ENCODE measurements around the gene TSPAN14.

The TSPAN14 gene

DNA sequence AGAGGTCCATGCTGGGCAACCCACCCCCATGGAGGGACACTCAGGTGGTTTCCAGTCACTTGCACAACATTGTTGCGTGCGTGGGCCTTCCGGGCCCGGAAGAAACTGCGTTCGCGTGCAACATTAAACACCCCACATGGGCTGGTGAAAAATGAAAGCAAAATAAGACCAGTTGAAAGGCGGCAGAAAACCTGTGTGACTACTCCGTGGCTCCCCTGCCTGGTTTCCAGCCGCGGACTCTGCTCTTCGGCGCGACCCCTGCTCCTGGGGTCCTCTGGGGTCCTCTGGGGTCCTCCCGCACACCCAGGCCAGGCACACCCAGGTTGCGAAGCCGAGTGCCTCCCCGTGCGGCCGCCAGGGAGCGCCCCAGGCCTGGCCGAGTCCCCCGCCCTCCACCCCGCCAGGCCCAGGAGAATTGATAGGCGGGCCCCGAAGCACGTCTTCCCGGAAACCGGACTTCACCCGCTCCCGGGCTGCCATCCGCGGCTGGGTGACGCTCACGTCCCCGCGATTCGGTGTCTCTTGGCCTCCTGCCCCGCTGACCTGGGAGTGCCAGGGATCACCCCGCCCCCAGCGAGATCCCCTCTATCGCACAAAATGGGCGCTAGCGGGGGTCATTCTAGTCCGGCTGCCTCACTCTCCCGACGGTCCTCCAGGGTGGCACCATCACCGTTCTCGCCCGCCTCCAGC, 81.7 kb downstream of the TSPAN14 start:
- no peaks in the 10 kb centered on the region for H3K9me3 ChIP-seq (ENCODE audit: low read depth, low read length)
- TF ChIP-seq EZH2 (IDR thresholded peaks at IDR 0.05) (no peak), POLR2AphosphoS5 (IDR thresholded peaks at IDR 0.05; ENCODE audit: borderline replicate concordance, low read depth, low read length) (no peak), FOXP2 (optimal IDR thresholded peaks at IDR 0.05; ENCODE audit: control extremely low read depth, extremely low read length, insufficient read depth) (no peak)
- H3K27ac ChIP-seq, result no peak overlapping the region
- no peak for DNase-seq (ENCODE audit: low read depth, low spot score)
- H3K36me3 ChIP-seq (ENCODE audit: insufficient read depth, low read length), result no peaks in the 10 kb centered on the region
- no peak overlapping the region for H3K4me3 ChIP-seq
- H3K9ac ChIP-seq (ENCODE audit: insufficient read length), result no peak overlapping the region

DNA sequence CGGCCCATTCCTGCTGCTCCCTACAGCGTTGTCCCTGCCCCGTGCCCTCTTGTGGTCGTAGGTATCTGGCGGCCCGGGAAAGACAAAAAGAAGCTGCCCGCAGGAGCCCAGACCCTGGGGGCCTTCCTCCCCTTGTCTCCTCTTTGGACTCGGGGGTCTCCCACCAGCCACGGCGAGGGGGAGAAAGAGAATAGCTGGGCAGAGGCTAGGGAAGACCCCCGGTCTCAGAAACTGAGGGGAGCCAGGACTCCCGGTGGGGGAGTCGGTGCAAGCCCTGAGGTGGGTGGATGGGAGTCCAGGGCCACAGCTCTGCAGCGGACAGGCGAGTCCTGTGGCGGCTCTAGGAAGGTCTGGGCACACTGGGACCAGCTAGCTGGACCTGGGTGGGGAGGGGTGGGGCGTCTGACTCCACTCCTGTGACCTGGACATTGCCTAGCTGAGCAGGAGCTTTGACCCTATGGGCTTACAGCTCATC, 82.3 kb downstream of the TSPAN14 start:
- DNase-seq (ENCODE audit: low read depth, low spot score), result no peak
- Histone ChIP-seq H3K4me3 (no peak overlapping the region), H3K36me3 (ENCODE audit: insufficient read depth, low read length) (no peaks in the 10 kb centered on the region), H3K9me3 (ENCODE audit: low read depth, low read length) (no peaks in the 10 kb centered on the region), H3K27ac (no peak overlapping the region), H3K9ac (ENCODE audit: insufficient read length) (no peak overlapping the region)
- TF ChIP-seq FOXP2 (optimal IDR thresholded peaks at IDR 0.05; ENCODE audit: control extremely low read depth, extremely low read length, insufficient read depth), result no peak
- TF ChIP-seq EZH2 (IDR thresholded peaks at IDR 0.05), result no peak
- TF ChIP-seq POLR2AphosphoS5 (IDR thresholded peaks at IDR 0.05; ENCODE audit: borderline replicate concordance, low read depth, low read length), result no peak

DNA sequence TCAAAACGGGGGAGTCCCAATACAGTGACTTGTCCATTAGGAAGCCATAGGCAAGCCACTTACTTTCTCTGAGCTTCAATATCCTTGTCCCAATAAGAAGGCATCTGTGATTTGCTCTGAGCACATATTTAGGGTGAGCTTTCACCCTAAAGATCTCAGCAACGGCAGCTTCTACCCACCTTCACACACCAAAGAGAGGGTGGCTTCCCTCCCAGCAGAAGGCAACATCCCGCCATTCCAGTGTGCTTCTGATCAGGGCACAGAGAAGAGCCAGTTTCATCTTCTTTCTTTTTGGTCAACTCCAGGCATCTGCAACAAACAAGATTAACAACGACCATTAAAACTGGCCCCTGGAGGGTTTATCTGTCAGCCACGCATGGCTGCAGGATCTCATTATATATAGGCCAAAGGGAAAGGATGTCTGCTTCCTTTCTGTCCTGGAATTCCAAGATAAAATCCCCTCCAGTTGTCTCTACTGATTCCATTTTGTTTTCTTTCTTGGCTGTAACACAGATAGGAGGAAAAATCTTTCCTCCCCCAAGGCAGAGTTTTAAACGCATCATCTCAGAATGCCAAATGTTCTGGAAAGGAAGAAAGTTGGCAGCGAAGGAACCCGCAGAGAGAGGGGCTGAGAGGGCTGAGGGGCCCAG, 83.1 kb downstream of the TSPAN14 start:
- no peak for DNase-seq (ENCODE audit: low read depth, low spot score)

DNA sequence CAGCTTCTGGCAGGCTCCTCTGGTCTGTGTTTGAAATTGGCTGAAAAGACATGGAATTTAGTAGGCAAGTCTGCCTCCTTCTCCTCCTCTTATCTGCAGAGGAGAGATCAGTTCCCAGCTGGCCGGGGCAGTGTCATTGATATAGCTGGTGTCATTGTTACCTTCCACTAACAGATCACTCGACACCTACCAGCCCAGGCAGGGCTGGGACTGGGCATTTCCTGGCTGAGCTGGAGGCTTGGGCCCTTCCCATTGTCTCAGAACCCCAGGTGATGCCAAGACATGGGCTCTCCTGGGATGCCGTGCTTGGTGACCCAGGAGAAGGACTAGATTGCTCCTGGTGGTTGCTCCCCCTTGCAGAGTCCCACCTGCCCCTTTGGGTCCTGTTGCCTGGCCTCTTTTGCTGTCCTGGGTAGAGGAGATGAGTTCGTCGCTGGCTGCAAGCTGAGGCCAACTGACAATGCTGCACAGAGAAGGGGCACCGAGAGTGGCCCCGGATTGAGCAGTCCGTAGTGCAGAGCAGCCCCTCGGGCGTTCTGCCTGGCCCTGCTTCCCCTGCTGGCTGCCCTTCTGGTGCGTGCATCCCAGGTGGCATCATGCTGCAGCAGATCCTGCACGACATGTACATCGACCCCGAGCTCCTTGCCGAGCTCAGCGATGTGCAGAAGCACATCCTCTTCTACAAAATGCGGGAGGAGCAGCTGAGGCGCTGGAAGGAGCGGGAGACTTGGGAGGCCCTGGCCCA, 83.8 kb downstream of the TSPAN14 start, which contains the start of gene SH2D4B:
TSS of gene SH2D4B (plus strand) at position 167 of the 745 bp plus-strand sequence. CDS start at position 597, 430 bp downstream.
- no peak for DNase-seq (ENCODE audit: low read depth, low spot score)
- Histone ChIP-seq H3K27ac (no peak within 1 kb of the TSS), H3K4me3 (no peak within 1 kb of the TSS), H3K36me3 (ENCODE audit: insufficient read depth, low read length) (no peaks in the 10 kb centered on the region), H3K9me3 (ENCODE audit: low read depth, low read length) (no peaks in the 10 kb centered on the region), H3K9ac (ENCODE audit: insufficient read length) (no peak within 1 kb of the TSS)
- TF ChIP-seq EZH2 (IDR thresholded peaks at IDR 0.05) (no peak), POLR2AphosphoS5 (IDR thresholded peaks at IDR 0.05; ENCODE audit: borderline replicate concordance, low read depth, low read length) (no peak), FOXP2 (optimal IDR thresholded peaks at IDR 0.05; ENCODE audit: control extremely low read depth, extremely low read length, insufficient read depth) (no peak)

More for the DNA sequence above, 83.1 kb downstream of the TSPAN14 start:
- Histone ChIP-seq H3K9ac (ENCODE audit: insufficient read length) (no peak overlapping the region), H3K4me3 (no peak overlapping the region), H3K36me3 (ENCODE audit: insufficient read depth, low read length) (no peaks in the 10 kb centered on the region), H3K27ac (no peak overlapping the region), H3K9me3 (ENCODE audit: low read depth, low read length) (no peaks in the 10 kb centered on the region)
- no peak for TF ChIP-seq POLR2AphosphoS5 (IDR thresholded peaks at IDR 0.05; ENCODE audit: borderline replicate concordance, low read depth, low read length)

DNA sequence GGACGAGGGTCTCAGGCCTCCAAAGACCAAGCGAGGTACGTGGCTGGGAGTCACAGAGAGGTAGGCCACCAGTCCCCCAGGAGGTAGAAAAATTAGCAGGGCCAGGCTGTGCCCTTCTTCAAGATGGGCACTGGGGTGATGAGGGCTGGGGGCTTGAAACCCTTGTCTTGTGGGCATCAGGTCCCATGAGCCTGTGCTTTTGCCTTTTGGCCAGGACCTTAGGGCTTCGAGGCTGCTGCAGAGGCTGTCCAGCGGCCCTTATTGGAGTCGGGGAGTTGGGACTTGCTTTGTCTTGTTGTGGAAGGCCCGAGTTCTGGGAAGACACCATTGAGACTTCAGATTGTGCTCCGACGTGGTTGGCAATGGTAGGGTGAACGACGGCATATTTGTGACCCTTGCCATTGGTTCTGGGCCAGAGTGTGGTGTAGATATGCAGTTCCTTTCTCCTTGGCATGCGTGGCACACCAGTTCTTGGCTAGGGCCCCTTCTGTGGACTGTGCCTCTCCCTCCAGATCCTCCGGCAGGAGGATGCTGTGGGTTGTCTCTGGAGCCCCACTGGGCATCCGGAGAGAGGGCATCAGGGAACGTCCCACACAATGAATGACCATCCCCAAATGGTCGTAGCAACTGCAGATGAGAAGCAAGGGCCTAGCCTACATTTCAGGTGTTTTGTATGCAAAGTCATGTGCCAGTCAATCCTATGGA, 84.5 kb downstream of the TSPAN14 start:
- Histone ChIP-seq H3K9ac (ENCODE audit: insufficient read length) (no peak overlapping the region), H3K4me3 (no peak overlapping the region), H3K36me3 (ENCODE audit: insufficient read depth, low read length) (no peaks in the 10 kb centered on the region), H3K9me3 (ENCODE audit: low read depth, low read length) (no peaks in the 10 kb centered on the region), H3K27ac (no peak overlapping the region)
- no peak for DNase-seq (ENCODE audit: low read depth, low spot score)
- TF ChIP-seq POLR2AphosphoS5 (IDR thresholded peaks at IDR 0.05; ENCODE audit: borderline replicate concordance, low read depth, low read length) (no peak), FOXP2 (optimal IDR thresholded peaks at IDR 0.05; ENCODE audit: control extremely low read depth, extremely low read length, insufficient read depth) (no peak), EZH2 (IDR thresholded peaks at IDR 0.05) (no peak)

DNA sequence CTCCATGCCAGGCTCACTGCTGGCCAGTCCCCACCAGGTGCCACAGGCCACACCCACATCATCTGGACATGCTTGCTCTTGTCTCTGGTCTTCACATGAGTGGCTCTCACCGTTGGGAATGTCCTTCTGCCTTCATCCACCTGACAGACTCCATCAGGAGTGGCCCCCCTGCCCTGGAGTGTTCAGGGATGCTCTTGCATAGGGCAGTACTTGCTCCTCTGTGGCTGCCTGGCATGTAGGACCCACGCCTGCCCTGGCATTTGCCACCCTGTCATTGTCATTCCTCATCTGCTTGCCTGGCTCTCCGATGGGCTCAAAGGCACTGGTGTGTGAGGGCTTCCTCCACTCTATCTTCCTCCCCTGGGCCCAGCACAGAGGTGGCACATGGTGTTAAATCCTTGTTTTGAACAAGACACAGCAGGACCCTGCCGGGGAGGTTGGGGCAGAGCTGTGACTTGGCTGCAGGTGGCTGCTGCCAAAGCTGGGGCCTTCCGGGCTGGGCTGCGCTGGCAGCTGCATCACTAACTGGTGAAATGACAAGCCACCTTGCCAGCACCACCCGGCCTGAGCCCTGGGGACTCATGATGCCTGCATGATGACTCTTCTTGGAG, 85.4 kb downstream of the TSPAN14 start:
- H3K4me3 ChIP-seq, result no peak overlapping the region
- no peaks in the 10 kb centered on the region for H3K36me3 ChIP-seq (ENCODE audit: insufficient read depth, low read length)
- H3K9me3 ChIP-seq (ENCODE audit: low read depth, low read length), result no peaks in the 10 kb centered on the region
- DNase-seq (ENCODE audit: low read depth, low spot score), result no peak
- TF ChIP-seq FOXP2 (optimal IDR thresholded peaks at IDR 0.05; ENCODE audit: control extremely low read depth, extremely low read length, insufficient read depth) (no peak), POLR2AphosphoS5 (IDR thresholded peaks at IDR 0.05; ENCODE audit: borderline replicate concordance, low read depth, low read length) (no peak), EZH2 (IDR thresholded peaks at IDR 0.05) (no peak)
- H3K27ac ChIP-seq, result no peak overlapping the region
- H3K9ac ChIP-seq (ENCODE audit: insufficient read length), result no peak overlapping the region

DNA sequence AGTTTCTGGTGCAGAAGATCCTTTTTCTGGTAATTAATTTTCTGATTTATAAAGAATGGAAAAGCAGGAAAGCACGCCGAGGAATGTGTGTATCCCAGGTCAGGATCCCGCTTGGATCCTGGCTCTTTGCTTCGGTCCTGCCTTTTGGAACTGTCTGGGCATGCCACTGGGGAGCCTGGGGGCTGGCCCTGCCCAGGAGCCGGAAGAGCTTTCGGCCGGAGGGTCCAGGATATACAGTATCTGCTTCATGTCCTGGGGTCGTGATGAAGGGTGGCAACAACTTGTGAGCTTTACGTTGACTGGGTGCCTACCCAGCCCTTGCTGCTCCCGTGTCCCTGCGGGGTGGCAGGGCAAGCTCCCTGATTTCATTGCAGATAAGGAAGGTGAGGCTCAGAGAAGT, 86.0 kb downstream of the TSPAN14 start:
- no peak overlapping the region for H3K4me3 ChIP-seq
- no peaks in the 10 kb centered on the region for H3K36me3 ChIP-seq (ENCODE audit: insufficient read depth, low read length)
- no peaks in the 10 kb centered on the region for H3K9me3 ChIP-seq (ENCODE audit: low read depth, low read length)
- TF ChIP-seq POLR2AphosphoS5 (IDR thresholded peaks at IDR 0.05; ENCODE audit: borderline replicate concordance, low read depth, low read length) (no peak), EZH2 (IDR thresholded peaks at IDR 0.05) (no peak), FOXP2 (optimal IDR thresholded peaks at IDR 0.05; ENCODE audit: control extremely low read depth, extremely low read length, insufficient read depth) (no peak)
- DNase-seq (ENCODE audit: low read depth, low spot score), result no peak
- no peak overlapping the region for H3K27ac ChIP-seq
- H3K9ac ChIP-seq (ENCODE audit: insufficient read length), result no peak overlapping the region

All from SK-N-MC (cell line).